NCI-H1105 treated with DMSO at 0.1 percent for 48 hours (cell line): Measurements from ENCODE around the gene PAPOLB.

Experiments used
- DNase-seq: peaks from one replicate; lab custom pipeline; 2025; lab: John Stamatoyannopoulos, UW

The PAPOLB gene

DNA sequence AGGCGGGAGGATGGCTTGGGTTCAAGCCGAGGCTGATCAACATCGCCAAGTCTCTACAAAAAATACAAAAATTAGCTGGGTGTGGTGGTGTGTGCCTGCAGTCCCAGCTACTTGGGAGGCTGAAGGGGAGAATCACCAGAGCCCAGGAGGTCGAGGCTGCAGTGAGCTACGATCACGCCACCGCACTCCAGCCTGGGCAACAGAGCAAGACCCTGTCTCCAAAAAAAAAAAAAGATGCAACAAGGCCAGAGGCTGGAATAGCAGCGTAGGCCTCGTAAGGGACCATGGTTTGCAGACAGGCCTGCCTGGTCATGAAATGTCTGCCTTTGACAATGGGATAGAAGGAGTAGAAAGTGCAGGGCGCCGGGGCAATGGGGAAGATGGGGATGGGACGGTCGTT lies 20.0 kb downstream of the PAPOLB start:
- no peak for DNase-seq

DNA sequence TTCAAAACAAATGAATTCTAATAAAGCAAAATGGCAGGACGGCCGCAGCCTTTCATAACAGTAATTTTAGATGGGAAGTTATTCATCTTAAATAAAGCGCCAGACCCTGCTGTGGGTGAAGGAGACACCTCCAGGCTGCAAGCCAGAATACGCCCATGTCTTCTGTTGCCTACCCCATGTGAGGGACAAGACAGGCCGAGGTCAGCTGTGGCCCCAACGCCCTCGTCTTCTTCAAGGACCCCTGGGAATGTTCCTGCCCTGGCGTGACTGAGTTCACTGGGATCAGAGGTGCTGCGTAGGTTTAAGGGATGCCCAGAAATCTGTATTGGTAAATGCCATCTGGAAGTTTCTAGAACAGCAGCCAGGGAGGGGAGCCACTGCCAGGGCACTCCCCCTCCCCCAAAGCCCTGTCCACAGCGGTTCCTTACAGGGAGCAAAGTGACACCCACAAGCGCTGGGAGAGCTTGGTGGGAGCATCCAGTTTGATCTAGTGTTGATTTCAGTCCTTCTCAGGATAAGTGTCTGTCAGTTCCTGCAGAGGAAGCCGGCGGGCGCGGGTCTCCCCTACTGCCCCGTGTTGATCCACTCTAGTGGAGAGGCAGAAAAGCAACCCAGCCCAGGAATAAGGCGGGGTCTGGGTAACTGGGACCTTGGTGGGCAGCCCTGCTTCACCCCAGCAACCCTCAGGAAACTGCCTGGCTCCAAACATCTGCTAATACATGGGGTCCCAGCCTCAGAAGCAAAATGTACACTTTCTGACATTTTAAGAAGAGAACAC lies 20.6 kb downstream of the PAPOLB start:
- no peak for DNase-seq

DNA sequence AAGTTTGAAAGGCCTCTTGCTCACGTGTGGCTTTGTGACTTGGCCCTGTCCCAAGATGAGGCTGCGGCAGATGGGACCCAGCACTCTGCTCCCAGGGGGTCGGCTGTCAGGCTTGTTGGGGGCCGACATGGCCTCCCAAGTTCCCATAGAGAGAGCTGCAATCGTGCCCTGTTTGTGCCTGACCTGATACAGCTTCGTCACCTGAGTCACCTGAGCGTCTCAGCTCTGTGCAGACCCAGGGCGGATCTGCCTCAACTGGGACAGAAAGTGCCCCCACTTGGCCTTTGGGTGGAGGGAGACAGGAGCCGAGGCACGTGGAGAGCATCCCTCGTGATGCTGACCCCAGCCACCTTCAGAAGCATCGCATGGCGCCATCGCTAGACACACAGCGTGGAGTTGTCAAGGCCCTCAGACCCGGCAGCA lies 21.7 kb downstream of the PAPOLB start:
- DNase-seq = no peak

DNA sequence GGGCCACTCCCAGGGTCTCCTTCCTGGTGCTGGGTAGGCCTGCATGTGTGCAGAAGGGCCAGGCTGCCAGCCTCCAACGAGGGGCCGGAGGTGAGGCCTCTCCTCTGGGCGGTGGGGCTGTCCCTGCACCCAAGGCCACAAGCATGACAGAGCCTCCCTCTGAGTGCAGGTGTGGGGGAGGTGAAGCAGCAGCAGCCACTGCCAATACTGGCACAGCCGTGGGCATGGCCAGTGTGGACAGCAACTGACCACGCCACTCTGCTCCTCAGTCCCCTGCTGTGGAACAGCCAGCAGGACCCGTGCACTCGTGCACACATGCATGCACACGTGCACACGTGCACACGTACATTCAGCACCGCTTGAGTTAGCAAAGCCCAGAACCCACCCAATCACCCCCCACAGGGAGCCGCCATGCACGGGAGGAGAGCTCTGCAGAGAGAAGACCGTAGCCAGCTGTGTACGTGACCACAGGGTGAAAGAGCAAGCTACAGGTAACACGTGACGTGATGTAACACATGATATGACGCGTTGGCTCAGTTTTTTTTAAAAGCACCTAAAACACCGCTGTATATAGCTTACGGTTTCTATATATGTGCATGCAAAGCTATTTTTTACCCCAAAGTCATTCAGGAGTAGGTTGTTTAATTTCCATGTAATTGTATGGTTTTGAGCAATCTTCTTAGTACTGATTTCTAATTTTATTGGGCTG lies 23.1 kb downstream of the PAPOLB start:
- no peak for DNase-seq

DNA sequence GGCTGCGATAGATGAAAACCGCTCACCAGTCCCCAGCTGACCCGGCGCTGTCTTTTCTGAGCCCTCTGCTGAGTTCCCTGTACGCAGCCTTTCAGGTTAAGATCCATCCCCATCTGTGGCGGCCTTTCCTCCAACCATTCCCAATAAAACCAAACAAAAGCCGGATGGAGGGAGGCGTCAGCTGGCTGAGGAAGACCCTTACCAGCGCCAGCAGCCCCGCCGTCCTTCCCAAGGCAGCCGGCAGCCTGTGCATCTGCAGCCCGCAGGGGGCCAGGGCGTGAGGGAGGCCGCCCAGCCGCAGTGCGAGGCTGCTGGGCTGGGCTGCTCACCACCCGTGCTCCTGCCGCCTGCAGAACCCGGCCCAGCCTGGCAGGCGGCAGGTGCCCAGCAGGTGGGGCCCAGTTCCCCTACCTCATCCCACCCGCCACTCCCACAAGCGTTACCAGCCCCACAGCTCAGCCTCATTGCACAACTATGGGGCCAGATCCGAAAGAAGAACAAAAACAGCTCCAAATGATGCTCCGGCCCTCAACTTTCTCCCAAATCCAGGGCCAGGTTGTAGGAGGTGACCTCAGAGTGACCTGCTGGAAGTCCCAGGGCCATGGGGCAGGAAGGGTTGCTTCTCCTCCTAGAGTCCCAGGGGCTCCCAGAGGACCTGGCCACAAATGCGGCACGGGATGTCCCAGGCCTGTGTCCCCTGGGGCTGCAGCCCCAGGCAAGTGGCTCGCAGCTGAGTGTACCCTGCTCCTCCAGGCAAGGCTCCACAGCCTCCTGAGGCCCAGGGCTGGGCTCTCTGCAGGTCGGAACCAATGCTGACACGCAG lies 23.8 kb downstream of the PAPOLB start:
- DNase-seq = no peak

DNA sequence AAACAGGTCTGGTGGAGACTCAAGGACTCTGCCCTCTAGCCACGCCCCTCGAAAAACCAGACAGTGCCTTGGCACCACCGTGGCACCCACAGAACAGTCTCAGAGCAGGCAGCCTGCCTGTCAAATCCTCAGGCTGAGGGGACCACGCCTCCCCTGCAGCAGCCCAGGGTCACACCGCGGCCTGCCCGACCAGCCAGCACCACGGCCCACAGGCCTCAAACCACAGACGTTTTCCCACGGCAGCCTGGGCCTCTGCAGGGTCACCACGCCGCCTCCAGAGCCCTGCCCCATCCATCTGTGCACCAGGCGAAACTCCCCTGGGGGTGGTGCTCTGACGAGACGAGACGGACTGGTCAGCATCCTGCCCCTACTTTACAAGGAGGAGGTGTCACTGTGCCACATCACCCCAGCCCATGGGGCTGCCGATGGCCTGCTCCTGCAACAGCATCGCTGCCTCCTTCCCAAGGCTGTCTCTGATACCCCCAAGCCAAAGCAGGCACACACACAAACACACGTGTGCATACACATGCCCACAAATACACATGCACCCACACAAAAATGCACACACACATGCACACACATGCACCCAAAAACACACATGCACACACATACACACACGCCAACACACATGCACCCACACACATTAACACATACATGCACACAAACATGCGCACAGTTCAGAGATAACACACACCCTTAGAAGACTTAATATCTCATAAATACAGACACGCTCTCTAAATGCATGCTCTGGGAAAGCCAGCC lies 24.6 kb downstream of the PAPOLB start:
- DNase-seq = no peak

DNA sequence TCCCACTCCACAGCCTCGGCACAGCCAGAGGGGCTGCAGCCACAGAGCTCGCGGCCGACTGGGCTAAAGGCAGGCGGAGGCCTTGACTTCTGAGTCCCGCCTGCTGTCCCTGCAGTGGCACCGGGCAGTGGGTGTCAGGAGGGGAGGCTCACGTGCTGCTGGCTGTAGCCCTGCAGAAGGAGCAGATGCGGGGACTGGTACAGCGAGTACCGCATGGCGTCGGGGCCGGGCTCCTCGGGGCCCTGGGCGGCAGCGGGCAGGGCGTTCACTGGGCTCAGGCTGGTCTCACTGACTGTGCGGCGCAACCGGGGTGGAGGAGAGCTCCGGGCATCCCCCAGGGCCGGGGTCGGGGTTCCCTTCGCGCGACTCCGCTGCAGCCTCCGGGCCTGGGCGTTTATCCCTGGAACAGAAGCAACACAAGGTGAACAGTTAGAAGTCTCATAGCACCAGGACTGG lies 25.6 kb downstream of the PAPOLB start:
- DNase-seq = no peak

DNA sequence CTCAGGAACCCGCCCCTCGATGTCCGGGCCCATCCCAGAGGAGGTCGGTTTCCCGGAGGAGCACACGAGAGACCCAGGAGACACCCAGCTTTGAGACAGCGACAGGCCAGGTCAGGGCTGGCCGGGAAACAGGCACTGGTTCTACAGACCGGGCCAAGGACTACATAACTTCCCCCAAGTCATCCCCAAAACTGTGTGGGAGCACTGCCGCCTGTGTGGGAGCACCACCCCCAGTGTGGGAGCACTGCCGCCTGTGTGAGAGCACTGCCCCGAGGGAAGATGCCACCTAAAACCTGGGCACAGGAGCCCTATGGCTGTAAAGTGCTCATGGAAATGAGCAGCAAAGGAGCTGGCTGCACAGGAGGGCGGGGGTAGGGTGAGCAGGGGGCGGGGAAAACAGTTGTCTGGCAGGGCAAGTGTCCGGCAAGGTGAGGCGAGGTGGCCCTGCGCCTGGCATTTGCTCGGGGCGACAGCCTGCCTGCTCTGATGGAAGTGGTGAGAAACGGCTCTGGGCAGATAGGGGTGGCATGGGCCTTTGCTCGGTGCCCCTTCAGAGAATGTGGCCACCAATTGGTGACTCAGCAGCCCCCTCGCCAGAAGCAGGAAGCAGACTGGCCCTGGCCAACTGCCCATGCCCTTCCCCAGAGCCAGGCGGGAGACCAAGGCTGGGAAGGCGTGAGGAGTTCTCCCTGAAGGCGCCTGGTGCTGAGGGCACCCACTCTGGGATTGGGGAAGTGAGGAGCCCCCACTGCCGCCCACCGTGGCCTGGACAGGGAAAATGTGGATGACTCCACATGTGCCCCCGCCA lies 26.2 kb downstream of the PAPOLB start:
- DNase-seq = no peak

DNA sequence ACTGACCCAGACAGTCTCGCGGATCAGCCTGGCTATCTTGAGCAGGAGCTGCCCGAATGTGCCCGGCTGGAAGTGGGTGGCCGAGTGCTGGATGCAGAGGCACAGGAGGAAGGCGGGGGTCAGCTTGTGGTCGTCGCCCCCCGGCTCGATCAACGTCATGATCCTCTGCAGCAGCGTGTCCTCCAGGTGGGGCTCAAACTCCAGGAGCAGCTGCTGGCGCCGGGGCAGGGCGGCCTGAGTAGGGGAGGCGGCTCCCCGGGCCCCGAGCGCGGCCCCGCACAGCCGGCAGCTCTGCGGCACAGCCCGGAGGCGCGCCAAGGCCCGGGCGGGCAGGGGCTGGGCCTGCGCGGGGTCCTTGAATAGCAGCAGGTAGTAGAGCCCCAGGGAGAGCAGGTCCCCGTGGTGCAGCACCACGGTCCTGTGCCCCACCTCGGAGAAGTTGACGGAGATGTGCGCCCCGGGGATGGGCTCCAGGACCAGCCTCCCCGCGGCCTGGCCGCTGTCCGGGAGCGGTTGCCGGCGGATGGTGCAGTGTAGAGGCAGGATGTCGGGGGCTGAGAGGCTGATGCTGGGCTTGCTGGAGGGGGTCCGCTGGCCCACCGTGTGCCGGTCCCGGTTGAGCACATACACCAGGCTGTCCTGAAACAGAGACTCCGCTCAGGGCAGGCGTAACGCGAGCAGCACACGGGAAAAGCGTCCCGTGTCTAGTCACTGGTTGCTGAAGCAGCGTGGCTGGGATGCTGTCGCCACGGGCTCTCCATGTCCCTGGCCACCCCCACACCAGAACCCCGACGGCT lies 27.0 kb downstream of the PAPOLB start:
- DNase-seq = no peak

DNA sequence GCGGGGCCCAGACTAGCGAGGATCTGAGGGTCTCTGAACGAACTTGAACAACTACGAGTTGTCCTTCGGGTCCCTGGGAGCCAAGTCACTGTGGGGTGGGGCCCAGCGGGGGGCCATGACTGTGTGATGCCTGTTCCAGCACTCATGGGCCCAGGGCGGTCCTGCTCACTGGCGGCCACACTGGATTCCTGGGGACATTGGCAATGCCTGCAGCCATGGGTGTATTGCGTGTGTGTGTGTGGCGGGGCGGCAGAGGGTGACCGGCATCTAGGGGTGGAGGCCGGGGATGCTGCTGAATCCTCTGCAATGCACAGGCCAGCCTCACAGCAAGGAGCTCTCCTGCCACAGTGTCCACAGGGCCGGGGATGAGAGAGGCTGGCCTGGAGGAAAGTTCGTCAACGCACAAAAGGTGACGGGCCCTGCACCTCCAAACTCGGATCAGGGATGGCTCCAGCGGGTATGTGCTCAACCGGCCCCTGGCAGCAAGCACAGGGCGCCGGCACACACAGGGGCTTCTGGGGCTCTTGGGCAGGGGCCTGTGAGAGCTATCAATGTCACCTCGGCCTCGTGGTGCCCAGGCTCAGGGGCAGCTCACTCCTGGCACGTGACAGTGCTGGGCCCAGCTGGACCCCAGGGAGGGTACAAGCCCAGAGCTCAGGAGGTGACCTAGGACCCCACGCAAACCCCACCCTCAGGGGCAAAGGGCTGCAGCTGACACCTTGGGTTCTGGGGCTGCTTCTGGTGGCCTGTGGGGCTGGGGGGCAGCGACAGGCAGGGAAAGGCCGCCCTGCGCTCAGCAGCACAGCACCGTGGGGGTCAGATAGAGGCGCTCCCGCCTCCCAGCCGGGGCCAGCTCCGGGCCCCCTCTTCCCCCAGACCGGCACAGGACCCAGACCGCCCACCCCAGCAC lies 27.9 kb downstream of the PAPOLB start:
- no peak for DNase-seq

DNA sequence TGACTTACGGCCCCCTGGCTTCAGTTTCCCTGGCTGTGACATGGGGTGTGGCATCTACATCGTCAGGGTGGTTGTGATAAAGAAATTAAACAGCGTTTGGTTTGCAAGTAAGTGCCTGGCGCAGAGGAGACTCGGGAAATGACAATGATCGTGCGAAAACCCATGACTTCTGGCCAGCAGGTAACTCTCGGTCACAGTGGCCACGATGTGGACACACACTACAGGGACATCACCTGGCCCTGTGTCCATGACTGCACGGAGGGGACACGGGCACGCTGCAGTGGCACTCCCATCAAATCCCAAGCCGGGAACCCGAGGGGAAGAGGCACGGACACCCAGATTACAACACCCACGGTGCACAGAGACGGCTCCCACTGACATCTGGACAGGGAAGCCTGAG lies 28.7 kb downstream of the PAPOLB start:
- DNase-seq = no peak

DNA sequence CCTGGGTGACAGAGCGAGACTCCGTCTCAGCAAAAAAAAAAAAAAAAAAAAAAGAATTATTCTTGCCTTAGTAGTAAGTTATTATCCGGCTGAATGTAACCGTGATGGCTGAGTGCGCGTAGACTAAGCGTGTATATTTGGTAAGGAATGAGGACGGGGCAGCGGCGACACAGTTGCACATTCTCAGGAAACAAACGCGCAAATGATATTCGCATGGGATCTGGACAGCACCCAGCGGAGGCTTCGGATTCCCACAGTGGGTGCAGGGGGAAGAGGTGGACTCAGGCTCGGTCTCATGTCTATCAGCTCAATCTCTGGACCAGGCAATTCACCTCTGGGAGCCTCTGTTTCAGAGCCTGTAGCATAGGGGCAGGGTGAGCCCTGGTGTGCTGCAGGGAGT lies 29.1 kb downstream of the PAPOLB start:
- no peak for DNase-seq

DNA sequence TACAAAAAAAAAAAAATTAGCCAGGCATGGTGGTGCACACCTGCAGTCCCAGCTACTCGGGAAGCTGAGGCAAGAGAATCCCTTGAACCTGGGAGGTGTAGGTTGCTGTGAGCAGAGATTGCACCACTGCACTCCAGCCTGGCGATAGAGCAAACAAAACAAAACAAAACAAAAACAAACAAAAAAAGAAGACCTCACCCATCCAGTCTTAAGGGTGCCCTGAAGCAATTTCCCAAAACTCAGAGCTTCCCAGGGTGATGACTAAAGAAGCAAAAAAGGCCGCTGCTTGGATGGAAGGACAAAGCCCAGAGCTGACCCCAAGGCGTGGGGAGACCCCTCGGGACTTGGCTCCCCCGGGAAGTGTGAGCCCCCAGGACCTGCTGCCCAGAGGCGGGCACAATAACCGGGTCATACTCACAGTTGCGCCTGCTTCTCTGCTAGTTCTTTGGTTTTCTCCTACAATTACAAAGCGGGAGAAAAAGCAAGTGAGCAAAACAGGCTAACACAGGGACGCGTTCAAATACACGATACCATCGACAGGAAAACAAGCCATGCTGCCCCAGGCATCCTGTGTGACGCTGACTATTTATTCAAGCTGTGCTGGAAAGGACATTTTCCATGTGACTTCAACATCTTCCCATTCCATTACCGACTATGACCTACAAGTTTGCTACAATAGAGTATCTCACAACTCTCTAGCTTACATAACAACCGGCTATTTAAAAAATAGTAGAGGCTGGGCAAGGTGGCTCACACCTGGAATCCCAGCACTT lies 29.9 kb downstream of the PAPOLB start:
- DNase-seq = no peak

DNA sequence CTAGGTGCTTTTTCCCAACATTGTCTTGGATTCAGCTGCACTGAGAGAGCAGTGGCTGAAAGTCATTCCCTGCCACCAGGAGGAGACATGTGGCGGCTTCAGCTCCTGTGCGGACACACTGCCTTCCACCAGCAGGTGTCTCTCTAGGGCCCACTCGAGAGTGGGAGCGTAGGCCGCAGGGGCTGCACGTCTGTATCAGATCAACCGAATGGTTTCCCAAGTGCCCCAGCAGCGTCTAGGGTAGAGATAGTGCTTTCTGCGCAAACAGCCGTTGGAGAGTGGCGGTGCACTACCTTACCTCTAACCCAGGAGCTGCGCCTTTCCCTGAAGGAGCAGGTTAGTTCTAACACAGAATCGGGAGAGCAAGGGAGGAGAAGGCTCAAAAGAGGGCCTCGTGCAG lies 31.7 kb downstream of the PAPOLB start:
- peak; percentile 2 for DNase-seq

DNA sequence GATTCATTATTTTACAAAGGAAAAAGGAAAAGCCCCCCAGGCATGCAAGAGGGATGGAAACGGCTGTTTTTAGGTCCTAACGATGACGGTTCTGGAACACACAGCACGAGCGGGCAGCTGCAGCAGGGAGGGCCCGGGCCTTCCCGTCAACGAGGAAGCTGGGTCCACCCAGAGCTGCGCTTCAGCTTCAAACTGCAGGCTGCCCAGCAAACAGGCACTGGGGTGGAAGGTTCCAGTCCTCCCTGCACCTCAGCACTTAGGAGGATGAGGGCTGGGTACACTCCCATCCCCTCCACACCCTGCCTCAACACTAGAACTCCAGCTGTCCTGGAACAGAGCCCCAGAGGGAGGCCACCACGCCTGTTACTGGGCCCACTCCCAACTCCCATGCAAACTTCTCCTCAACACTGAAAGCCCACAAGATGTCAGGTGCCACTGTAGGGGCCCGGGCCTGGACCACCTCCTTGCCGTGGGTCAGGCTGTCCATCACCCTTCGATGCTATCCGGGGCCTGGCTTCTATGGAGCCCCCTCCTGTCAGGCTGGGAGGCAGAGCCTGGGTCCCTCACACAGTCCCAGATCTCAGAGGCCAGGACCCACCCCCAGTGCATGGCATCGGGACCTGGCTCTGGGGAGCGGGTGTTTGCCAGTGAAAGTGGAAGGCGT lies 33.0 kb downstream of the PAPOLB start:
- DNase-seq = no peak

DNA sequence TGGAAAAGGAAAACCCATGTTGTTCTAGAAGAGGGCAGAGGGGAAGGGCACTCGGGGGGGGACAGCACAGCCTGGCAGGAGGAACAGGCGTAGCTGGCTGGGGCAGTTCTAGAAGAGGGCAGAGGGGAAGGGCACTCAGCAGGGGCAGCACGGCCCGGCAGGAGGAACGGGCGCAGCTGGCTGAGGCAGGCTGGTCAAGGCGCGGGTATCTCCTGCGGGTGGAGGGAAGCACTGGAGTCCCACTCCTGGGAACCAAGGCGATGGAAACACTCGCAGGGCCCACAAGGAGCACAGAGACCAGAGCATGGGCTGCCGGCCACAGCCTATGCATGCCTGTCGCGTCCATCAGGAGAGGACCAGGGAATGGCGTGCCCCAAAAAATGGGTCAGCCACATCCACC lies 36.7 kb downstream of the PAPOLB start:
- no peak for DNase-seq

DNA sequence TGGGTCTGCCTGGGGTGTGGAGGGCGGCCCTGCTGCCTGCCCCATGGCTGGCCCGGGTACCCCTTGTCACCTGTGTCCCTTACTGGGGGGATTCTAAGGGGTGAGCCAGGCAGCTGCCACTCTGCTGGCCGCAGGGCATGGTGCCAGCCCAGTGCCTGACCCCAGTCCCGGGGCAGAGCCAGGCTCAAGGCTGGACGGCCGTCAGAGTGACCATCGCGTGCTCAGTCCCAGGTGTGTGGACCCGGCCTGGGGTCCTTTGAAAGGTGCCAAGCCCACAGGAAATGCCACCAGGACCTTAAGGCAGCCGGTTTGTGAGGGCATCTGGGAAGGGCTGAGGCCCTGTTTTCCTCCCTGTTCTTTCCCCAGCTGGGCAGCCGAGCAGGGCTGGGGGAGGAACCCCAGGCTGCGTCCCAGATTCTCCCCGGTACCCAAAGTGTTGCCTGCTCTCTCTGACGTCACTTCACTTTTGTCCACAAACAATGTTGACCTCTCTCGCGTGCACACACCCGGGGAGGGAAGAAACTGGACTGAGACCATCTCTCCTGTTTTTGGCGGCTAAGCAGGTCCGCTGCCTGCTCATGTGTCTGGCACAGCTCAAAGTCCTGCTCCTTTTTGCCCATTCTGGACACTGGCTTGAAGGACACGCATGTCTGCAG lies 37.6 kb downstream of the PAPOLB start:
- DNase-seq = no peak
